Activated CD4-positive, CD25-positive, alpha-beta regulatory T cell treated with anti-CD3 and anti-CD28 coated beads, Interleukin-2, amount 50 U/mL, for 72 hours (primary cell): ENCODE measurements around the gene TBX1.
"Not testable (repeated sequence)": the region's sequence is repeated elsewhere in the genome, so short reads cannot be mapped to it uniquely, and the experiment has no call there.

Experiments
- DNase-seq: peaks from one replicate; pipeline ENCODE4 v3.0.0; 2021

The TBX1 gene

GRCh38 chr22:19766240-19766510 is 5.6 kb downstream of the TBX1 start:
- no peak for DNase-seq

GRCh38 chr22:19766511-19767426 is 6.2 kb downstream of the TBX1 start:
- DNase-seq, result no peak

GRCh38 chr22:19767427-19768341 is 7.1 kb downstream of the TBX1 start:
- DNase-seq, result no peak

GRCh38 chr22:19769393-19769715 is 8.8 kb downstream of the TBX1 start:
- DNase-seq, result no peak

GRCh38 chr22:19770349-19771220 is 10.0 kb downstream of the TBX1 start:
- DNase-seq, result no peak

- no peak for DNase-seq
These were observed 11.8 kb downstream of the TBX1 start for GRCh38 chr22:19772422-19772672.

- DNase-seq, result no peak
These were observed 12.3 kb downstream of the TBX1 start for GRCh38 chr22:19772673-19773469.

GRCh38 chr22:19773470-19774040 is 13.0 kb downstream of the TBX1 start:
- no peak for DNase-seq

- DNase-seq, result no peak
These were observed 14.1 kb downstream of the TBX1 start for GRCh38 chr22:19774628-19775027.

- DNase-seq, result no peak
These were observed 15.1 kb downstream of the TBX1 start for GRCh38 chr22:19775496-19776325.

- no peak for DNase-seq
These were observed 16.0 kb downstream of the TBX1 start for GRCh38 chr22:19776433-19777031.

GRCh38 chr22:19777192-19777591 is 16.6 kb downstream of the TBX1 start:
- DNase-seq, result not testable (repeated sequence)

GRCh38 chr22:19779011-19779421 is 18.4 kb downstream of the TBX1 start:
- no peak for DNase-seq

- no peak for DNase-seq
These were observed 19.2 kb downstream of the TBX1 start for GRCh38 chr22:19779685-19780268.

- DNase-seq, result no peak
These were observed 22.0 kb downstream of the TBX1 start for GRCh38 chr22:19782533-19782932.

GRCh38 chr22:19783586-19784383 is 23.2 kb downstream of the TBX1 start:
- no peak for DNase-seq

- DNase-seq, result no peak
These were observed 24.0 kb downstream of the TBX1 start for GRCh38 chr22:19784384-19785175.

GRCh38 chr22:19785461-19786263 is 25.1 kb downstream of the TBX1 start:
- no peak for DNase-seq
